GM19351 (cell line): ENCODE measurements around the gene CSRP3.
A peak's percentile ranks its signal among the peaks of the same experiment; 100 is the strongest.

ENCODE experiments used
- ATAC-seq: cut with Tn5 transposase; IDR thresholded peaks from one replicate; pipeline ENCODE4 v1.9.1; 2021; ENCODE audit warnings: mild to moderate bottlenecking, moderate library complexity; ENCODE audit not compliant: unreplicated experiment

Gene CSRP3

DNA sequence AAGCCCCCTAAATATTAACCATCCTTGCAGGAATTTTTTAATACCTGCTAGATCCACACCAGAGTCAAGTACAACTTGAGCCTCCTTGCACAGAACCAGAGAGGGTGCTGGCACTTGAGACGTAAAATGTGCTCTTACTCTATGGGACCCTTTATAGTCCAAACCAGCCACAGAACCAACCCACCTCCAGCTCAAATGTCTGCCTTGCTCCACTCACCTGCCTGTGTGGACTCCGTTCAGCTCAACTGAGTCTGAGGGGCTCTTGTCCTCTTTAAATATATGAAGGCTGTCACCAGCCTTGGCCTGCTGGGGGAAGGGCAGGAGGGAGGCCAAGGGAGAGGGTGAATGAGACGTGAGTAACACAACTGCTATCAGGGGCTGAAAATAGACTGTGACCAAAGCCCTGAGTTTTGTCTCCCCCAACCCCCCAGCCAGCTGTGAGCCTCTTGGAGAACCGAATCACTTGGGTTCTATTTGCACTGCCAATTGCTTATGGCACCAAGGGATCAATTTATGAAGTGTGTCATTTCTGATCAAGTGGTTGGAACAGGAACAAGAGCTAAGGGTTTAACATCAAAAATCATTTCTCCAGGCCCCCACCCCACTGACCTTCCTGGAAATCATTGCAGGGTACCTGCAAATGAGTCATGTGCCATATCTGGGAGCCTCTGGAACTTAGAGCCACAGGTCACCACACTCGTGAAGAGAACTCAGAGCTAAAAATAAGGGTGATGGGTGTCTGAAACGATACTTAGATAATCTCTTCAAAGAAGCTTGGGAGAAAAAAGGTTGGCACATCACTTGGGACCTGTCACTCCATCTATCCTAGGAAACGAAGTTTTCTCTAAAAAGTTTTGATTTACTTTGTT, at the start of gene CSRP3:
Gene CSRP3, minus strand, starts transcription at position 247 of the 869 bp plus-strand sequence. CDS start 9,535 bp downstream, outside the sequence.
- ATAC-seq = no peak

- no peak for ATAC-seq
Observed at GRCh38 chr11:19251577-19251976, 49.8 kb upstream of the CSRP3 start.

DNA sequence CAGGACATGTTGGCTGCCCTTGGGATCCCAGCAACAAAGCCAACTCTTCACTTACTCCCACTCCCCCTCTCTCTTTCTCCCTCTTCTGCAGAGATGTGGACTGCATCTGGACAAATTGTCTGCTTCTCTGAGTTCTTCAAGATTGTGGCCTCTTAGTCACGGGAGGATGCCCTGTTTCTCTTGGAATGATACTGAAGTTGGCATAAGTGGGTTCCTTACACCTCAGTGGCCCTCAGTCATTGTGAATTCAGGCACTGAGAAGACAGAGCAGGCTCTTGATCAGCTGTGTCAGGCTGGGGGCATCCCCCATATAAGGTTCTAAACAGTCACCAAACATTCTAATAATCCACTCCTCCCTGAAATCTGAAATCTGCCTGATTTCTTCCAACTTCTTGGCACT, 45.0 kb upstream of the CSRP3 start:
- ATAC-seq = no peak

GRCh38 chr11:19245351-19245750, 43.6 kb upstream of the CSRP3 start:
- ATAC-seq = no peak

- ATAC-seq = no peak
Observed at GRCh38 chr11:19244621-19245020, 42.8 kb upstream of the CSRP3 start.

DNA sequence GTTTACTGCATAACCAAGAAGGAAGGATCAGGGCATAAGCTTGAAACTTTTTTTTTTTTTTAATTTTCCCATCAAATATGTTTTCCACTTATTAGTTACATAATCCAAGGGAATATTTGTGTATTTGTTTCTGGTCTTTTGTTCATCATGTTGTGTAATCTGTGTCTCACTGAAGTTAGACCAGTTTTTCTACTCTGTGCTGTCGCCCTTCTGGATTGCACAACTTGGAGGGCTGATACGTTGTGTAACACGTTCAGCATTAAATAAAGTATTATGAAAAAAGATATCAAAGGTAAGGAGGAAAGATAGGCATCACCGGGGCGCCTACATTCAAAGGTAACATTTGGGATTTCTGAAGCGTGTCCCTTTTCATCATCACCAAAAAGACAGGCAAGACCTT, 42.3 kb upstream of the CSRP3 start:
- ATAC-seq = no peak

GRCh38 chr11:19243613-19244012, 41.8 kb upstream of the CSRP3 start:
- no peak for ATAC-seq

GRCh38 chr11:19243143-19243542, 41.4 kb upstream of the CSRP3 start:
- ATAC-seq = no peak

DNA sequence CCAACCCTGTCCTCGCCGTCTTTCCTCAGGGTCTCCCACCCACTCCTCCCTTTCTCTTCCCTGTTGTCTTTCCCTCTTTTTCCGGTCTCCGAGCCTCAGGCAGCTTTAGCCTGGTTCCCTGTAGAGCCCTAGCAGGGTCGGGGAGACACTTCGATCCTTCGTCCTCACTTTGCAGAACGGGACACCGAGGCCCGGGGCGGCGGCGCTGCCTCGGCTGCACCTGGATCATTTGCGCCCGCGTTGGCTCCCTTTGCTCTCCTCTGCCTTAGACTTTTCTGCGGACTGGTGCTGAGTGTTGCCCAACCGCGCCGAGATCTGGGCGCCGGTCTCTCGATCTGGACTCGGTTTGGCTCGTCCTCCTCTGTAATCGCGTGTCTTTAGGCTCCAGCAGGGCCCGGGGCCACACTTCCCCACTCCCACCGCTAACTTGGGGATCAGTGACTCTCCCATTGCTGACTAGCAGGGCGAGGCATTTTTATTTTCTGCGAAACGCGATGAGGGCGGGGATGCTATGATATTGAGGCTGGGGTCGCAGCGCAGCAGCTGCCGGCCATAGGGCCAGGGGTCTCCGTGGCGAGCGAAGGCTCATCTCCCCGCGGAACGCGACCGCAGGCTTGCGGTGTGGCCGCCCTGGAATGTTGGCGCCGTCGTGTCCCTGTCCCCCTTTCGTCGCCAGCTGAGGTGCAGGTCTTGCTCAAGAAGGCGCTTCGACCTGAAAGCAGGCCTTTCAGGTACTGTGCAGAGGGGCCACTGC, 40.6 kb upstream of the CSRP3 start:
- no peak for ATAC-seq

DNA sequence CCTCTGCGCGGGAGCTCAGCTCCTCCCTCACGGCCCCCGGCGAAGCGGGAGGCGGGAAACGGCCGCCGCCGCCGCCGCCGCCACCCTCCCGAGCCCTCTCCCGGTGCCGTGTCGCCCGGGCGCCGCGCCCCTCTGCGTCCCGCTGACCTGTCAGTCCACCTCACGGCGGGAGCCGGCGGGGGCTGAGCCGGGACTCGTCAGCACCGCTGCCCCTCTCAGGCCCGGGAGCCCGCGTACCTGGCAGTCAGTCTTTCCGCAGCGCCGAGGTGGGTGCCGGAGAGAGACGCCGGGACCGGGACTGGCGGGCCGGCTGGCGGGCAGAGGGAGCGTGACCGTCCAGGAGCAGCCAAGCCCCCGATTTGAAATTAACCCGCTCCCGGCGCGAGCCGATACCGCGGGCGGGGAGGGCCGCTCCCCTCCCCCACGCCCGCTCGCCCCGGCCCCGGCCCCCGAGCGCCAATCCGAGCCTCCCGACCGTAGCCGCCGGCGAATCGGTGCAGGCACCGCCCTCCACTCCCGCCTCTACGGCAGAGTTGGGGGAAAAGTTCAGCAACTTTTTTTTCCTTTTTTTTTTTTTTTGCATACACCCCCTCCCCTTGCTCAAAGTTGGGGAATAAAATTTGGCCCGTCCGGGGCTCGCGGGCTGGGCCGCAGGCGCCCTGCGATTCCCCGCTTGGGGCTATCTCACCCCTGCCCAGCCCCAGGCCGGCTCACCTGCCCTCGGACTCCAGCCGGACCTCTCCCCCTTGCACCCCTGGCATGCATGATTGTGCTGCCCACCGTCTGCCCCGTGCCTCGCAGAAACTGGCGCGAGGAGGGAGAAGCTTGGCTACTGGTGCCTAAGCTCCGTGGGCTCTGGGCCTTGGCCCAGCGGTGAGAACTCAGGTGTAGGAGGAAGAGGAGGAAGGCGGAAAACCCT, 39.7 kb upstream of the CSRP3 start:
- peak; percentile 29 for ATAC-seq

DNA sequence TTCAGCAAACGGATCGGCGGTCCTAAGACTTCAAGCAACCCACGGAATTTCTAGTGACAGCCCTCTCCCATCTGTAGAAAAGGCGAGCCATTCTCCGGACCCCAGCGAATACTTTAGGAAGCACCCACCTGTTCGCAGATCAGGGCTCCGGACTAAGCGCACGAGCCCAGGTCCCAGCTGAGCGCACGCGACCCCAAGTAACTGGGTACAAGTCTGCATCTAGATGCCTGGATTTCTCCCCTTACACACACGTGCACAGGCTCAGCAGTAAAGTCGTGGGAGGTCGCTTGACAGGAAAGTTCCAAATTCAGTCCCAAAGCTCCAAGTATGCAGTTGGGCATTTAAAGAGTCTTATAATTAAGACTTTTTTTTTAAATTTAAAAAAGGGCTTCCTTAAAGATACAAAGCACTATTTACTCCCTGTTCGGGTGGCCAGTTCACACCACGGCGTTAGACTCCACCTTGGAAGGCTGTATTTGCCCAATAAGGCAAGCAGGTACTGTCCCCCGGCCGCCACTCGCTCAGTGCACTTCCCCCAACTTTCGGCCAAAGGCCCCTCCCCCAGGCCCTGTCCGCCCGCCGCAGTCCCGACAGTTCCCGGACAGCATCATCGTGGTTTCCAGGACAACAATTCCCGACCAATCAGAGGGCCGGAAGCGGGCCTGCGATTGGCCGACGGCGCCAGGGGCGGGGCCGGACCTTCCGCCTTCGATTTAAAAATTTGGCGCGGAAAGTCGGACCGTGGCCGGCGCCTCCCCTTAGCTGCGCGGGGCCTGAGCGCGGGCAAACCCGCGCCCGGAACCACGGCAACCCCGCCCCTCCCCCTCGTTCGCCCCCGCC, 38.9 kb upstream of the CSRP3 start, which contains the start of gene E2F8:
Gene E2F8, minus strand, starts transcription at position 526 of the 840 bp plus-strand sequence. CDS start 824 bp downstream, outside the sequence.
- peak; percentile 83 for ATAC-seq

- no peak for ATAC-seq
Observed at GRCh38 chr11:19239039-19239438, 37.3 kb upstream of the CSRP3 start.

DNA sequence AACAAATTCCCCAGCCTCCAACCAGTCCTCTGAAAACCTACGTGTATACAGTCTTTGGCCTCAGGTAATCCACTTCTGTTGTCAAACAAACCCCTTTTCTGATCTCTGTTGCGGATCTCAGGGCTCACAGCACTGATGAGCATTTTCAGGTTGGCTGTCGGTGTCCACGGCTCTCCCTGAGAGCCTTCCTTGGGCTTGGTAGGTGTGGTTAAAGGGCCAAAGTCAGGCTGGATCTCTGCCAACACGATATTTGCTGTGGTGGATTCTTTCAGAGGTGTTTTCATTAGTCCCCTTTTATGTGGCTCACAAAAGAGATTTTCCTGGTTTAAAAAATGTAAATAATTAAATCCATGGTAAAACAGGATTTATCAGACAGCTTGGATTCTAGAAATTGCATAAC, 36.0 kb upstream of the CSRP3 start:
- no peak for ATAC-seq

DNA sequence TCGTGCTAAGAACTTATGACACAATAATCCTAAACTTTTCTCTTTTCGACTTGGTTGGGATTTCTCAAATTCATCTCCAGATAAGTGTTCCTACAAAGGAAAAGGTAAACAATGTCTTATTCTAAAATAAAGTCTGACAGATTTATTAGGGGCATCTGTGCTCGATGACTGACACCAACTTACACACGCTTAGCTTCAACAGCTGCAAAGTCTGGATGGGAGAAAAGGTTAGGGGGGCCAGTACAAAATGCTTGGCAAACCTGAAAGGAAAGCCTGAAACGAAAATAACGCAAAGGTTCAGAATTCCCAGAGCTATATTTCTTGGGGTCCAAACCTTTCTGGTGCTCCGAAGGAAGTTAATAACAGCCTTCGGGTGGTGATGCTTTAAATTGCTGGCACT, 35.6 kb upstream of the CSRP3 start:
- ATAC-seq = no peak

GRCh38 chr11:19234231-19234817, 32.5 kb upstream of the CSRP3 start:
- no peak for ATAC-seq

DNA sequence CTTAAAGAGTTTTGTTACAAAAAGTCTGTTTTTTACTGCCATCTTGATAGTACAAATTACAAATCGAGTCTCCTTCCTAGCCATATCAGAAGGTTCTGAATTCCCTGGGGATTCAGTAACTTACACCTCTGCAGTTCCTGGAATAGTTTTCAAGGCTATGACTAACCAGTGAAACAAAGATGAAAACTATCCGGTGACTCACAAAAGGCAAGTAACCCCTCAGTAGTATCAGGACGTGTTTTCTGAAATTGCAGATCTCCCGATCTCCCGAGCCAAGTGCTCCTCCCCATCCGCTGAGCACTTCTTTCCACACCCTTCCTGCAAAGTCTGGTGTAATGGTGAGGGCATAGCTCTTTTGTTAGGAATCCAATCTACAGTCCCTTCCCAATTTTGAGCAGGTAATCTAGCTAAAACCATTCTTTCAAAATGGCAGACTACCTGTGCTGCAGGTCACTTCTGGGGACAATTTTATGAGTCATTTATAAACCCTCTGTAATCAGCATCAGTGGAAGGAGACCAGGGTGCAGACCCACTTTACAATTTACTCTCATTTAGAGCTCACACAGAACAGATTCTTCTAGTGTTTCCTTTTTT, 31.2 kb upstream of the CSRP3 start:
- no peak for ATAC-seq

DNA sequence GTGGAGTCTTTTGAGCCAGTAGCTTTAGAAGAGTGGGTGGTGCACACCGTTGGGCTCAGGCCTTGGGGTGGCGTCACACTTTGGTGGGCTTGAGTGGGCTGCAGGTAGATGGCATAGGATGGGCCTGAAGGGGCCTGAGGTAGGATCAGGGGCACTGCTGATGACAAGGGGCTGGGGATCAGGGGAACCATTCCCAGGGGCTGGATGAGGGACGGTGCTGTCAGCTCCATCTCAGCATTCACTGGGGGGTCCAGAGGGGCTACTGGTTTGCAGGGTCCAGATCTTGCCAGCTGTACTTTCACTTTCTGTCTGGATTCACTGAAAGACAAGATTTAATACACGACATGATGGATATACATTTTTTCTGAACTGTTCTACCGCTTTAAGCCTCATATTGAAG, 27.9 kb upstream of the CSRP3 start:
- no peak for ATAC-seq

- ATAC-seq = no peak
Observed at GRCh38 chr11:19228968-19229367, 27.2 kb upstream of the CSRP3 start.
